Neural cell (in vitro differentiated cells): ENCODE measurements around the gene TSEN34. TPM values are rescaled to one million over a fixed set of nuclear protein-coding genes. Genes with fewer than 3 reads are reported as not detected.

Source experiments
- H2AFZ ChIP-seq: fragments of 200-600, 300-800 bp; sonication (generic), shearing (Covaris generic); 2 replicates; pipeline ENCODE4 v1.6.0; 2014; ENCODE audit warnings: low read depth, mild to moderate bottlenecking, antibody characterized with exemption, low read length, moderate library complexity
- H3F3A ChIP-seq: fragments of 200-600 bp; shearing (Covaris generic); 2 replicates; pipeline ENCODE4 v1.6.1; 2016; ENCODE audit warnings: mild to moderate bottlenecking, moderate library complexity, mixed read lengths, antibody characterized with exemption, low read length; ENCODE audit not compliant: insufficient read depth, poor library complexity, severe bottlenecking
- H3K27ac ChIP-seq: fragments of 200-600, 300-800 bp; sonication (generic), shearing (Covaris generic); 2 replicates; pipeline ENCODE4 v1.5.1; 2014; ENCODE audit warnings: mild to moderate bottlenecking, low read length, moderate library complexity
- H3K27me3 ChIP-seq: fragments of 300-800, 200-600 bp; sonication (generic), shearing (Covaris generic); 2 replicates; pipeline ENCODE4 v1.6.0; 2014; ENCODE audit warnings: mild to moderate bottlenecking, low read depth, low read length, moderate library complexity; ENCODE audit not compliant: insufficient read depth
- H3K36me3 ChIP-seq: fragments of 300-800, 200-600 bp; sonication (generic), shearing (Covaris generic); 2 replicates; pipeline ENCODE4 v1.5.1; 2014; ENCODE audit warnings: mild to moderate bottlenecking, antibody characterized with exemption, low read length, moderate library complexity; ENCODE audit not compliant: insufficient read depth
- H3K4me2 ChIP-seq: fragments of 300-800, 200-600 bp; sonication (generic), shearing (Covaris generic); 2 replicates; pipeline ENCODE4 v1.6.0; 2014; ENCODE audit warnings: mild to moderate bottlenecking, low read length
- H3K4me3 ChIP-seq: fragments of 300-800, 200-600 bp; sonication (generic), shearing (Covaris generic); 2 replicates; pipeline ENCODE4 v1.5.1; 2014; ENCODE audit warnings: mild to moderate bottlenecking, low read length, moderate library complexity
- H3K79me2 ChIP-seq: fragments of 200-600 bp; shearing (Covaris generic); replicated peaks from 2 replicates; pipeline ENCODE4 v1.6.0; 2014; ENCODE audit warnings: mild to moderate bottlenecking, low read length, moderate library complexity; ENCODE audit not compliant: insufficient read depth
- H3K9ac ChIP-seq: fragments of 300-800, 200-600 bp; sonication (generic), shearing (Covaris generic); 2 replicates; pipeline ENCODE4 v1.6.1; 2016; ENCODE audit warnings: mild to moderate bottlenecking, low read length, mixed read lengths
- H3K9me2 ChIP-seq: fragments of 200-600 bp; shearing (Covaris generic); 2 replicates; pipeline ENCODE4 v1.6.1; 2016; ENCODE audit warnings: mild to moderate bottlenecking, low read length, mixed read lengths; ENCODE audit not compliant: insufficient read depth
- H3K9me3 ChIP-seq: fragments of 200-600, 300-800 bp; sonication (generic), shearing (Covaris generic); 2 replicates; pipeline ENCODE4 v1.6.1; 2016; ENCODE audit warnings: mild to moderate bottlenecking, mixed run types, low read length, moderate library complexity, mixed read lengths
- H4K20me1 ChIP-seq: fragments of 200-600 bp; shearing (Covaris generic); 2 replicates; pipeline ENCODE4 v1.6.1; 2016; ENCODE audit warnings: mild to moderate bottlenecking, mixed run types; ENCODE audit not compliant: insufficient read depth
- CTCF ChIP-seq: fragments of 450-650 bp; IDR thresholded peaks from 2 replicates; pipeline ENCODE4 v1.5.1; 2014; ENCODE audit warnings: antibody characterized with exemption, mild to moderate bottlenecking, moderate library complexity; ENCODE audit not compliant: poor library complexity, severe bottlenecking
- EP300 ChIP-seq: fragments of 450-650 bp; conservative IDR thresholded peaks from 2 replicates; pipeline ENCODE4 v1.6.1; 2014; ENCODE audit warnings: antibody characterized with exemption, mild to moderate bottlenecking, moderate library complexity; ENCODE audit not compliant: poor library complexity, severe bottlenecking
- EZH2 ChIP-seq: fragments of 200-600, 300-800 bp; shearing (Covaris generic), sonication (generic); IDR thresholded peaks from 2 replicates; pipeline ENCODE4 v1.6.1; 2014; ENCODE audit warnings: antibody characterized with exemption, low read length, borderline replicate concordance, mild to moderate bottlenecking; ENCODE audit not compliant: insufficient read depth, poor library complexity, severe bottlenecking
- MXI1 ChIP-seq: fragments of 450-650 bp; conservative IDR thresholded peaks from 2 replicates; pipeline ENCODE4 v1.6.1; 2014; ENCODE audit warnings: antibody characterized with exemption, mild to moderate bottlenecking; ENCODE audit not compliant: poor library complexity, severe bottlenecking
- POLR2AphosphoS5 ChIP-seq: IDR thresholded peaks from 2 replicates; pipeline ENCODE4 v1.6.1; 2012
- RAD21 ChIP-seq: fragments of 450-650 bp; conservative IDR thresholded peaks from 2 replicates; pipeline ENCODE4 v1.6.1; 2014; ENCODE audit warnings: antibody characterized with exemption, mild to moderate bottlenecking, moderate library complexity
- REST ChIP-seq: IDR thresholded peaks from 2 replicates; pipeline ENCODE4 v1.6.1; 2012; ENCODE audit warnings: borderline replicate concordance
- SMC3 ChIP-seq: fragments of 450-650 bp; conservative IDR thresholded peaks from 2 replicates; pipeline ENCODE4 v1.6.1; 2014; ENCODE audit warnings: antibody characterized with exemption, mild to moderate bottlenecking, moderate library complexity; ENCODE audit not compliant: poor library complexity
- TAF1 ChIP-seq: IDR thresholded peaks from 2 replicates; pipeline ENCODE4 v1.6.1; 2012; ENCODE audit warnings: low read depth
- polyA plus RNA-seq: library from polyadenylated mRNA; depleted of rRNA; stranded (reverse); fragments of >200 nt; gene quantifications from 2 replicates; pipeline ENCODE4 v1.2.3, GENCODE V29; 2014

Gene TSEN34
- polyA plus RNA-seq, 1 donor from 2014 or later = 113 TPM

DNA sequence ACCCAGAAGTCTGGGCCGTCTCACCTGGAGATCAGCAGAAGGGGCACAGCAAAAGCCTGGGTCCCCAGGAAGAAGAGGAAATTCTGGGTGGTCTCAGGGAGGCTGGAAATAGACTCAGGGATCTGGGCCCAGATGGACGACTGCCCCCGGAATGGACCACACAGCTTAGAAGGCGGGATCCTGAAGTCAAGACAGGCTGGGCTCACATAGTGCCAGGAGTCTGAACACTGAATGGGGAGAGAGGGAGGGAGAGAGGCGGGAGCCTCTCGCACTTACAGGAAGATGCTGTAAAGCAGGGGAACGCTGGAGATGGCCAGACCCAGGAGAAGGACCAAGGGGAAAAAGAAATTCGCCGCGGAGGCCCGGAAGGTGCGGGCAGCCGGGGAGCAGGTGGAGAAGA, 30.3 kb upstream of the TSEN34 start:
- no peaks in the 10 kb centered on the region for H3F3A ChIP-seq
- peak overlapping the region; percentile 85 for H3K4me2 ChIP-seq
- peaks cover 9% of the 10 kb centered on the region for H3K79me2 ChIP-seq
- H2AFZ ChIP-seq = no peak overlapping the region
- H3K9me3 ChIP-seq = no peaks in the 10 kb centered on the region
- no peaks in the 10 kb centered on the region for H4K20me1 ChIP-seq
- no peaks in the 10 kb centered on the region for H3K36me3 ChIP-seq
- H3K9me2 ChIP-seq = no peaks in the 10 kb centered on the region
- no peaks in the 10 kb centered on the region for H3K27me3 ChIP-seq
- no peak for TF ChIP-seq REST
- TF ChIP-seq MXI1 = no peak
- TF ChIP-seq EP300 = no peak
- no peak for TF ChIP-seq RAD21
- no peak for TF ChIP-seq POLR2AphosphoS5
- no peak for TF ChIP-seq TAF1
- no peak for TF ChIP-seq EZH2
- no peak for TF ChIP-seq CTCF
- TF ChIP-seq SMC3 = no peak
- H3K9ac ChIP-seq = peak overlapping the region; percentile 73
- H3K4me3 ChIP-seq = peak overlapping the region; percentile 79
- H3K27ac ChIP-seq = peak overlapping the region; percentile 81

DNA sequence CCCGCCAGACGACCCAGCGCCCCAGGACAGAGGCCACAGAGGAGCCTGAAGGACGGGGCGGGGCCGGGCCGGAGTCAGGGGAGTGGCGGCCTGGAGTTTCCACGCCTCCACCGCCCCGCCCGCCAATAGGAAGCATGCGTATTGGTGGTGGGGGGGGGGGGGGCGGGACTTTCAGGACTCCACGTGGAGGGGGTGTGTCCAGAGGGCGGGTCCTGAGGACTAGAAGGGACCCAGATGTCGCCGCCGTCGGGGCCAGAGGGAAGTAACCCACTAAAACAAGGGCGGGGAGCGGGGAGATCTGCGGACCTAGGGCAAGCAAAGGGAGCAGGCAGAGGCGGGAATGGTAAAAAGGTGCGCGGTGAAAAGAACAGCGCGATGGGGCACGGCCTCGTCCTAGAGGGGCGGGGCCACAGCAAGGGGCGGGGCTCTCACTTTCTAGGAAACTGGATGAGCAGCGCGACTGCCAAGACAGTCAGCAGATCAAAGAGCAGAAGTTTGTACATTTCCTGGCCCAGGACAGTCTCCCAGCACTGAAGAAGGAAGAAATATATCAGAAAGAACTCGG, 28.8 kb upstream of the TSEN34 start:
- Histone ChIP-seq H3K36me3 (no peaks in the 10 kb centered on the region), H3K79me2 (peaks cover 9% of the 10 kb centered on the region), H3F3A (no peaks in the 10 kb centered on the region), H3K9me3 (no peaks in the 10 kb centered on the region), H3K9ac (no peak overlapping the region), H2AFZ (no peak overlapping the region), H4K20me1 (no peaks in the 10 kb centered on the region), H3K27ac (no peak overlapping the region), H3K4me2 (no peak overlapping the region), H3K4me3 (no peak overlapping the region), H3K9me2 (no peaks in the 10 kb centered on the region), H3K27me3 (no peaks in the 10 kb centered on the region)
- TF ChIP-seq TAF1 (no peak), MXI1 (no peak), EZH2 (no peak), CTCF (no peak), POLR2AphosphoS5 (no peak), RAD21 (no peak), SMC3 (no peak), REST (no peak), EP300 (no peak)
